Keratinocyte (primary cell): ENCODE data around the gene C1orf87. TPM values are rescaled to one million over a fixed set of nuclear protein-coding genes. Genes with fewer than 3 reads are reported as not detected.

Experiments
- DNase-seq: peaks from one replicate; pipeline ENCODE4 v3.0.0-alpha.2; 2011; ENCODE audit warnings: low read depth, missing footprints, low spot score
- FAIRE-seq: peaks from 2 replicates; lab custom pipeline; 2011; peaks lifted over from hg19 to GRCh38; lab: Jason Lieb, UNC
- H2AFZ ChIP-seq: 2 replicates; pipeline ENCODE4 v1.6.0; 2012; ENCODE audit warnings: low read length, control low read depth, inconsistent platforms; ENCODE audit not compliant: control insufficient read depth
- H3K27ac ChIP-seq: 2 replicates; pipeline ENCODE4 v1.5.1; 2011; ENCODE audit warnings: low read length; ENCODE audit not compliant: control insufficient read depth, insufficient read depth
- H3K27me3 ChIP-seq: 3 replicates; pipeline ENCODE4 v1.6.0; 2011; ENCODE audit warnings: low read length; ENCODE audit not compliant: control insufficient read depth, insufficient read depth; ENCODE audit errors: extremely low read depth
- H3K36me3 ChIP-seq, 2 experiments: 2 replicates in 1 of 2; 3 replicates in 1 of 2; pipeline ENCODE4 v1.5.1; 2011; ENCODE audit warnings: low read length in 2 of 2, mild to moderate bottlenecking in 1 of 2; ENCODE audit not compliant: control insufficient read depth in 2 of 2, insufficient read depth in 2 of 2; ENCODE audit errors: extremely low read depth in 1 of 2
- H3K4me1 ChIP-seq: 3 replicates; pipeline ENCODE4 v1.5.1; 2011; ENCODE audit warnings: low read length; ENCODE audit not compliant: control insufficient read depth, insufficient read depth; ENCODE audit errors: extremely low read depth
- H3K4me2 ChIP-seq: 3 replicates; pipeline ENCODE4 v1.6.0; 2011; ENCODE audit warnings: low read depth, low read length; ENCODE audit not compliant: control insufficient read depth, insufficient read depth; ENCODE audit errors: extremely low read depth
- H3K4me3 ChIP-seq, 3 experiments: fragments of 200-600 bp in 1 of 3; sonication (generic) in 1 of 3; 2 replicates in 2 of 3; 3 replicates in 1 of 3; pipeline ENCODE4 v1.5.1; 2011 to 2016; ENCODE audit warnings: low read length in 3 of 3, mild to moderate bottlenecking in 3 of 3, control low read depth in 2 of 3, inconsistent platforms in 1 of 3, low read depth in 1 of 3, mixed read lengths in 1 of 3, mixed run types in 1 of 3, moderate library complexity in 1 of 3; ENCODE audit not compliant: control insufficient read depth in 2 of 3, insufficient read depth in 2 of 3; ENCODE audit errors: extremely low read depth in 1 of 3
- H3K79me2 ChIP-seq: 2 replicates; pipeline ENCODE4 v1.6.0; 2012; ENCODE audit warnings: low read length; ENCODE audit not compliant: control insufficient read depth, insufficient read depth
- H3K9ac ChIP-seq: 3 replicates; pipeline ENCODE4 v1.6.0; 2011; ENCODE audit warnings: low read length; ENCODE audit not compliant: control insufficient read depth, insufficient read depth; ENCODE audit errors: extremely low read depth
- H3K9me1 ChIP-seq: 3 replicates; pipeline ENCODE4 v1.6.0; 2011; ENCODE audit warnings: low read length; ENCODE audit not compliant: control insufficient read depth, insufficient read depth; ENCODE audit errors: extremely low read depth
- H3K9me3 ChIP-seq: 2 replicates; pipeline ENCODE4 v1.5.1; 2012; ENCODE audit warnings: low read depth, low read length; ENCODE audit not compliant: control insufficient read depth
- H4K20me1 ChIP-seq: 3 replicates; pipeline ENCODE4 v1.6.0; 2011; ENCODE audit warnings: low read length; ENCODE audit not compliant: control insufficient read depth, insufficient read depth; ENCODE audit errors: extremely low read depth
- EZH2 ChIP-seq: IDR thresholded peaks from one replicate; pipeline ENCODE4 v1.6.1; 2012; ENCODE audit warnings: inconsistent platforms, mild to moderate bottlenecking, low read length, moderate library complexity
- dilution Hi-C: fragments of 300-500 bp; cut with MboI; formaldehyde crosslinking; loops from one replicate; pipeline ENCODE4 v1.7.0; 2020; ENCODE audit warnings: low sequenced_read_pairs; ENCODE audit not compliant: extremely low pct_ligation_motif_present
- polyA plus RNA-seq, 5 experiments: library from polyadenylated mRNA; depleted of rRNA in 3 of 5; stranded (reverse) in 3 of 5; stranded (forward) in 1 of 5; unstranded in 1 of 5; fragments of >200 nt; gene quantifications; 1 replicate in 1 of 5; 2 replicates in 3 of 5; 3 replicates in 1 of 5; pipeline versions ENCODE4 v1.2.1 to v1.2.3, GENCODE V29; 2011 to 2012; ENCODE audit warnings: missing spikeins in 2 of 5, low read depth in 1 of 5, low replicate concordance in 1 of 5
- TF ChIP-seq, protein P1 (sequence below), 3 experiments: IDR thresholded peaks in 1 of 3; conservative IDR thresholded peaks in 1 of 3; optimal IDR thresholded peaks in 1 of 3; 2 replicates in 2 of 3; 3 replicates in 1 of 3; pipeline versions ENCODE3 to v1.5.1; 2011; ENCODE audit warnings: low read length in 3 of 3, mild to moderate bottlenecking in 3 of 3, moderate library complexity in 2 of 3, control low read depth in 1 of 3, inconsistent platforms in 1 of 3; ENCODE audit not compliant: insufficient read depth in 2 of 3; ENCODE audit errors: extremely low read depth in 1 of 3

C1orf87 gene
- polyA plus RNA-seq, 1 donor (not counting 4 experiments of a cell fraction or from before 2014, with no cell fraction given) = not detected

DNA sequence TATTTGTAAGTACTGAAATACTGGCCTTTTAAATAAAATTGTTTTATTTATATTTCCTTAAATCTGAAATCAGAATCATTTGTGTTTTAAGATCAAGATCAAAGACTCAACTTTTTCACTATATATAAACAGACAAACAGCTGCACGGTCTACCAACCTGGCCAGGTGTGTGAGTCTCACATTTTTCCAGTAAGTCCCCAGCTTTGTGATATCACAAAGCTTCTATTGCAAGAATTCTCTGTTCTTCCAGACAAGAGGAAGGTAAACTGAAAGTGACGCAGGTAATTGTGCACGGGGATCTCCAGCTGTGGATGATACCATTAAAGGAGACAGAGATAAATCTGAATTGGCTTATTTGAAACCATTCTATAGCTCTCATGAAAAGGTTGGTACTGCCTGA, 105.8 kb downstream of the C1orf87 start:
- H3K4me3 ChIP-seq = no peak overlapping the region
- H3K9me3 ChIP-seq = no peaks in the 10 kb centered on the region
- peaks cover 4% of the 10 kb centered on the region for H3K27me3 ChIP-seq
- H3K27ac ChIP-seq = no peak overlapping the region
- dilution Hi-C loops = no loop called here
- no peaks in the 10 kb centered on the region for H4K20me1 ChIP-seq
- H3K9ac ChIP-seq = no peak overlapping the region
- FAIRE-seq (no peak), DNase-seq (no peak)
- H3K9me1 ChIP-seq = no peaks in the 10 kb centered on the region
- H3K4me1 ChIP-seq = no peaks in the 10 kb centered on the region
- no peaks in the 10 kb centered on the region for H3K36me3 ChIP-seq
- no peaks in the 10 kb centered on the region for H3K79me2 ChIP-seq
- no peak overlapping the region for H2AFZ ChIP-seq
- H3K4me2 ChIP-seq = no peak overlapping the region
- no peak for TF ChIP-seq EZH2
- TF ChIP-seq, protein P1, sequence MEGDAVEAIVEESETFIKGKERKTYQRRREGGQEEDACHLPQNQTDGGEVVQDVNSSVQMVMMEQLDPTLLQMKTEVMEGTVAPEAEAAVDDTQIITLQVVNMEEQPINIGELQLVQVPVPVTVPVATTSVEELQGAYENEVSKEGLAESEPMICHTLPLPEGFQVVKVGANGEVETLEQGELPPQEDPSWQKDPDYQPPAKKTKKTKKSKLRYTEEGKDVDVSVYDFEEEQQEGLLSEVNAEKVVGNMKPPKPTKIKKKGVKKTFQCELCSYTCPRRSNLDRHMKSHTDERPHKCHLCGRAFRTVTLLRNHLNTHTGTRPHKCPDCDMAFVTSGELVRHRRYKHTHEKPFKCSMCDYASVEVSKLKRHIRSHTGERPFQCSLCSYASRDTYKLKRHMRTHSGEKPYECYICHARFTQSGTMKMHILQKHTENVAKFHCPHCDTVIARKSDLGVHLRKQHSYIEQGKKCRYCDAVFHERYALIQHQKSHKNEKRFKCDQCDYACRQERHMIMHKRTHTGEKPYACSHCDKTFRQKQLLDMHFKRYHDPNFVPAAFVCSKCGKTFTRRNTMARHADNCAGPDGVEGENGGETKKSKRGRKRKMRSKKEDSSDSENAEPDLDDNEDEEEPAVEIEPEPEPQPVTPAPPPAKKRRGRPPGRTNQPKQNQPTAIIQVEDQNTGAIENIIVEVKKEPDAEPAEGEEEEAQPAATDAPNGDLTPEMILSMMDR (optimal IDR thresholded peaks at IDR 0.05 in 1 of 3, IDR thresholded peaks at IDR 0.05 in 1 of 3, conservative IDR thresholded peaks at IDR 0.05 in 1 of 3; ENCODE audit: extremely low read depth in 1 of 3, insufficient read depth in 2 of 3, low read length in 3 of 3) = no peak

DNA sequence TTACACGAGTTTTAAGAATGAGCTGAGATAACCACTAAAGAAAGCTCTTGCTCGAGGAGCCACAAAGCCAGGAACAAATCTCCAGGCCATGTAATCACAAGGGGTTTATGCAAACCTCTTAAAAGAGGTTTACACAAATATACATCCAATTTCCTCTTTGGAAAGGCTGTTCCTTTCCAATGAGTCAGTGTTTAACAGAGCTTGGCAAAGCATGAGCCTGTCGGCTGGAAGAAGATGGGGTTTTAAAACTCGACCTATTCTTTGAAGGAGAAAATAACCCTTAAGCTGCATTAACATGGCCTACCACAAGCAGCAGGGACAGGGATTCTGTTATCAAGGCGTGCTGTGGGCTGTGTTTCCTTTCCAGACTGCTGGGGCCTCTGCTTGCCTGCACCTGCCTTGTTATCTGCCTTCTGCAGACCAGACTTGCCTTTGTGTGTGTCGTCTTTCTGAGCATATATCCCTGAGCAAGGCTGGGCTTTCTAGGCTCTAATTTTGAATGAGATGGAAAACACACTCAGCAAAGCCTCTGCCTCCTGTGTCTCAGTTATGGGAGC, 106.4 kb downstream of the C1orf87 start:
- no peak overlapping the region for H3K4me3 ChIP-seq
- DNase-seq = no peak
- no peak overlapping the region for H3K4me2 ChIP-seq
- TF ChIP-seq EZH2 = no peak
- TF ChIP-seq, protein P1 (optimal IDR thresholded peaks at IDR 0.05 in 1 of 3, IDR thresholded peaks at IDR 0.05 in 1 of 3, conservative IDR thresholded peaks at IDR 0.05 in 1 of 3; ENCODE audit: extremely low read depth in 1 of 3, insufficient read depth in 2 of 3, low read length in 3 of 3) = no peak
- H2AFZ ChIP-seq = no peak overlapping the region
- H3K4me1 ChIP-seq = no peaks in the 10 kb centered on the region
- dilution Hi-C loops = no loop called here
- no peak overlapping the region for H3K9ac ChIP-seq
- no peaks in the 10 kb centered on the region for H3K9me1 ChIP-seq
- H3K27me3 ChIP-seq = peaks cover 4% of the 10 kb centered on the region
- H3K27ac ChIP-seq = no peak overlapping the region
- no peaks in the 10 kb centered on the region for H4K20me1 ChIP-seq
- H3K36me3 ChIP-seq = no peaks in the 10 kb centered on the region
- no peaks in the 10 kb centered on the region for H3K9me3 ChIP-seq
- FAIRE-seq = peak; percentile 5
- no peaks in the 10 kb centered on the region for H3K79me2 ChIP-seq
